NCI-H526 treated with DMSO at 0.1 percent for 48 hours (cell line): ENCODE results near the gene BHLHE41.

Source experiments
- DNase-seq: peaks from one replicate; lab custom pipeline; 2025; lab: John Stamatoyannopoulos, UW

BHLHE41 gene

GRCh38 chr12:26077915-26078702 lies 46.7 kb downstream of the BHLHE41 start:
- no peak for DNase-seq
